Measurements from ENCODE around the gene FRMD5.

DNA sequence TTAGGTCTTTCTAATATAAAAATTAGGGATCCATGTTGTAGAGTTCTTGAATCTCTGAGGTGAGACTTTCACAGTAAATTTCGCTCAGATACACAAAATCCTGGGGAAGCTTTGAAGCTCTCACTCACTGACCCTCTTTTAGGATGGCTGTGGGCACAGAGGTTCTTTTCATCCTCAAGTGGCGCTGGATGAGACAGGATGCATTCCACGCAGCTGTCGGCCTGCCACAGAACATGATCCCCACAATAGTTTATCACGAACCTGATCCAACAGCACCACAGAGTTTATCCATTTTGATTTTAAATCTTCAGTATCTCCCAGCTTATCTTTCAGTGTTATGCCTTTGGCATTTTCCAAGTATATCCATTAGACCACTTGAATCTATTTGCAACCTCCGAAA lies 276.4 kb downstream of the FRMD5 start:
- TF ChIP-seq, protein P1, sequence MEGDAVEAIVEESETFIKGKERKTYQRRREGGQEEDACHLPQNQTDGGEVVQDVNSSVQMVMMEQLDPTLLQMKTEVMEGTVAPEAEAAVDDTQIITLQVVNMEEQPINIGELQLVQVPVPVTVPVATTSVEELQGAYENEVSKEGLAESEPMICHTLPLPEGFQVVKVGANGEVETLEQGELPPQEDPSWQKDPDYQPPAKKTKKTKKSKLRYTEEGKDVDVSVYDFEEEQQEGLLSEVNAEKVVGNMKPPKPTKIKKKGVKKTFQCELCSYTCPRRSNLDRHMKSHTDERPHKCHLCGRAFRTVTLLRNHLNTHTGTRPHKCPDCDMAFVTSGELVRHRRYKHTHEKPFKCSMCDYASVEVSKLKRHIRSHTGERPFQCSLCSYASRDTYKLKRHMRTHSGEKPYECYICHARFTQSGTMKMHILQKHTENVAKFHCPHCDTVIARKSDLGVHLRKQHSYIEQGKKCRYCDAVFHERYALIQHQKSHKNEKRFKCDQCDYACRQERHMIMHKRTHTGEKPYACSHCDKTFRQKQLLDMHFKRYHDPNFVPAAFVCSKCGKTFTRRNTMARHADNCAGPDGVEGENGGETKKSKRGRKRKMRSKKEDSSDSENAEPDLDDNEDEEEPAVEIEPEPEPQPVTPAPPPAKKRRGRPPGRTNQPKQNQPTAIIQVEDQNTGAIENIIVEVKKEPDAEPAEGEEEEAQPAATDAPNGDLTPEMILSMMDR (IDR thresholded peaks at IDR 0.05) = no peak
- TF ChIP-seq POLR2A (IDR thresholded peaks at IDR 0.05) = no peak
